GM12878 (cell line): Measurements from ENCODE around the gene CDC42SE1. TPM values are rescaled to one million over a fixed set of nuclear protein-coding genes. Genes with fewer than 3 reads are reported as not detected.

Experiments
- ATAC-seq: fragments of 200-7000 bp; cut with Tn5 transposase; 3 replicates; pipeline ENCODE4 v1.9.1; 2020; ENCODE audit warnings: mild to moderate bottlenecking, moderate library complexity
- BruUV-seq: library from RNA; stranded (reverse); fragments of 400-500 nt; replicated peaks from 2 replicates; lab custom pipeline; 2021; lab: Mats Ljungman, UMichigan
- CTCF ChIA-PET: fragments of 300-600 bp; sonication (Branson Sonifier 250); formaldehyde crosslinking; extraction: SDS; loops from one replicate; lab custom pipeline; 2021; ENCODE audit warnings: inconsistent platforms; lab: Yijun Ruan, JAX
- POLR2A ChIA-PET: fragments of 350-600 bp; formaldehyde crosslinking; extraction: SDS; loops from one replicate; lab custom pipeline; 2021; ENCODE audit warnings: inconsistent platforms; lab: Charles Lee
- RAD21 ChIA-PET: fragments of 300-600 bp; sonication (Branson Sonifier 250); formaldehyde crosslinking; loops from one replicate; lab custom pipeline; 2023; ENCODE audit warnings: antibody characterized with exemption; ENCODE audit not compliant: unreplicated experiment; lab: Charles Lee
- SMC1A ChIA-PET: fragments of 300-600 bp; sonication (Branson Sonifier 250); formaldehyde crosslinking; loops from one replicate; lab custom pipeline; 2023; ENCODE audit not compliant: unreplicated experiment, uncharacterized antibody; lab: Charles Lee
- DNase-seq: peaks from one replicate; pipeline ENCODE4 v3.0.0-alpha.2; 2011; ENCODE audit warnings: low read depth, low spot score
- FAIRE-seq: peaks from 3 replicates; lab custom pipeline; 2011; peaks lifted over from hg19 to GRCh38; lab: Jason Lieb, UNC
- H2AFZ ChIP-seq: 2 replicates; pipeline ENCODE4 v1.6.0; 2011; ENCODE audit warnings: low read depth, low read length, control low read depth; ENCODE audit not compliant: control insufficient read depth
- H3K27ac ChIP-seq: 2 replicates; pipeline ENCODE4 v1.5.1; 2011; ENCODE audit warnings: control low read depth; ENCODE audit not compliant: control insufficient read depth, insufficient read depth
- H3K27me3 ChIP-seq, 2 experiments: replicated peaks in 1 of 2; 2 replicates each; pipeline versions ENCODE4 v1.6.0 to v1.6.1; 2011; ENCODE audit warnings: low read length in 1 of 2; ENCODE audit not compliant: control insufficient read depth in 2 of 2, insufficient read depth in 2 of 2
- H3K36me3 ChIP-seq, 2 experiments: 2 replicates each; pipeline ENCODE4 v1.5.1; 2011; ENCODE audit warnings: low read length in 1 of 2; ENCODE audit not compliant: control insufficient read depth in 2 of 2, insufficient read depth in 2 of 2
- H3K4me1 ChIP-seq: 2 replicates; pipeline ENCODE4 v1.6.1; 2011; ENCODE audit warnings: mild to moderate bottlenecking, low read length, moderate library complexity, mixed read lengths; ENCODE audit not compliant: control insufficient read depth, insufficient read depth
- H3K4me2 ChIP-seq: 2 replicates; pipeline ENCODE4 v1.6.0; 2011; ENCODE audit warnings: control low read depth; ENCODE audit not compliant: control insufficient read depth, insufficient read depth
- H3K4me3 ChIP-seq: fragments of 200-600 bp; sonication (generic); 2 replicates; pipeline ENCODE4 v1.5.1; 2016
- H3K79me2 ChIP-seq: 2 replicates; pipeline ENCODE4 v1.6.0; 2011; ENCODE audit warnings: low read length; ENCODE audit not compliant: control insufficient read depth, insufficient read depth
- H3K9ac ChIP-seq: 2 replicates; pipeline ENCODE4 v1.8.0; 2011; ENCODE audit warnings: low read length, control low read depth, mixed read lengths; ENCODE audit not compliant: control insufficient read depth, insufficient read depth
- H3K9me3 ChIP-seq: replicated peaks from 3 replicates; pipeline ENCODE4 v1.5.1; 2011; ENCODE audit warnings: mild to moderate bottlenecking, low read length; ENCODE audit not compliant: control insufficient read depth, insufficient read depth
- H4K20me1 ChIP-seq: 2 replicates; pipeline ENCODE4 v1.6.0; 2011; ENCODE audit not compliant: control insufficient read depth, insufficient read depth
- BMI1 ChIP-seq: fragments of 450-650 bp; IDR thresholded peaks from 2 replicates; pipeline ENCODE4 v1.6.1; 2016; ENCODE audit warnings: mild to moderate bottlenecking, moderate library complexity, borderline replicate concordance
- DPF2 ChIP-seq: fragments of 450-650 bp; IDR thresholded peaks from 2 replicates; pipeline ENCODE4 v1.6.1; 2017; ENCODE audit warnings: mild to moderate bottlenecking
- FOXM1 ChIP-seq: IDR thresholded peaks from 2 replicates; pipeline ENCODE4 v1.6.1; 2012; ENCODE audit warnings: low read depth, mild to moderate bottlenecking, inconsistent platforms, low read length, moderate library complexity
- LARP7 ChIP-seq: fragments of 450-650 bp; IDR thresholded peaks from 2 replicates; pipeline ENCODE4 v1.6.1; 2017; ENCODE audit warnings: mild to moderate bottlenecking
- MYB ChIP-seq: fragments of 150-350 bp; IDR thresholded peaks from 2 replicates; pipeline ENCODE4 v1.6.1; 2014; ENCODE audit warnings: mild to moderate bottlenecking, low read depth, low read length, borderline replicate concordance
- SREBF2 ChIP-seq: IDR thresholded peaks from 2 replicates; pipeline ENCODE4 v1.6.1; 2012; ENCODE audit warnings: mild to moderate bottlenecking, low read length
- SRF ChIP-seq, 2 experiments: IDR thresholded peaks; 2 replicates each; pipeline ENCODE4 v1.6.1; 2011; ENCODE audit warnings: low read depth in 2 of 2, low read length in 2 of 2, mild to moderate bottlenecking in 1 of 2, moderate library complexity in 1 of 2
- TCF3 ChIP-seq: IDR thresholded peaks from 2 replicates; pipeline ENCODE4 v1.6.1; 2012; ENCODE audit warnings: low read depth, mild to moderate bottlenecking, low read length, borderline replicate concordance; ENCODE audit not compliant: insufficient read depth
- ZNF622 ChIP-seq: fragments of 450-650 bp; IDR thresholded peaks from 2 replicates; pipeline ENCODE4 v1.6.1; 2017; ENCODE audit warnings: mild to moderate bottlenecking, inconsistent platforms
- ZSCAN29 ChIP-seq: fragments of 450-650 bp; IDR thresholded peaks from 2 replicates; pipeline ENCODE4 v1.6.1; 2017; ENCODE audit warnings: mild to moderate bottlenecking, moderate library complexity
- WGBS: methylation state at CpG from one replicate; pipeline ENCODE4 v1.1.6; 2016; ENCODE audit warnings: low lambda C conversion rate; ENCODE audit not compliant: insufficient replicate concordance, insufficient coverage; ENCODE audit errors: missing lambda C conversion rate; 5-methylcytosine and 5-hydroxymethylcytosine counted together
- in situ Hi-C: fragments of 300-500 bp; cut with MboI; formaldehyde crosslinking; loops from 9 replicates; pipeline ENCODE4 v1.14.3; 2018; ENCODE audit warnings: mixed read lengths
- intact Hi-C: fragments of 100-400 bp; cut with micrococcal nuclease; formaldehyde crosslinking; loops from one replicate; pipeline ENCODE4 v1.14.2; 2022; ENCODE audit not compliant: unreplicated experiment
- polyA plus RNA-seq, 11 experiments: library from polyadenylated mRNA; depleted of rRNA in 4 of 11; unstranded in 6 of 11; stranded (reverse) in 5 of 11; fragments of >200 nt; fragmentation: Nextera tagmentation in 4 of 11; fragmentation: Illumina TruSeq in 1 of 11; extraction: Ambion mirVana in 4 of 11; extraction: Trizol in 1 of 11; gene quantifications; 1 replicate in 1 of 11; 2 replicates in 10 of 11; pipeline versions ENCODE4 v1.2.1 to v1.2.3, GENCODE V29; 2011 to 2016; ENCODE audit warnings: inconsistent platforms in 2 of 11, missing spikeins in 2 of 11, low read depth in 1 of 11
- total RNA-seq, 4 experiments: library from RNA; depleted of rRNA in 3 of 4; stranded (reverse); fragments of >200 nt in 3 of 4; fragmentation: Illumina TruSeq in 1 of 4; extraction: Trizol in 1 of 4; gene quantifications; 2 replicates each; pipeline versions ENCODE4 v1.2.1 to v1.2.3, GENCODE V29; 2013 to 2021
- TF ChIP-seq, protein P1 (sequence below): fragments of 450-650 bp; IDR thresholded peaks from 2 replicates; pipeline ENCODE4 v1.6.1; 2018; ENCODE audit warnings: borderline replicate concordance, mild to moderate bottlenecking; ENCODE audit not compliant: partially characterized antibody
- TF ChIP-seq, protein P2 (sequence below): fragments of 450-650 bp; IDR thresholded peaks from 2 replicates; pipeline ENCODE4 v1.6.1; 2017; ENCODE audit warnings: mild to moderate bottlenecking, moderate library complexity
- TF ChIP-seq, protein P3 (sequence below): IDR thresholded peaks from 2 replicates; pipeline ENCODE4 v1.6.1; 2011; ENCODE audit warnings: borderline replicate concordance, low read depth, mild to moderate bottlenecking, moderate library complexity, mixed read lengths, low read length; ENCODE audit not compliant: insufficient read depth; ENCODE audit errors: extremely low read length

CDC42SE1 gene
- total and polyA plus RNA-seq, 10 of the 15 experiments (the other 5 are each of a cell fraction or from before 2014, with no cell fraction given) = 35.7 to 112 (median 74.3) TPM

DNA sequence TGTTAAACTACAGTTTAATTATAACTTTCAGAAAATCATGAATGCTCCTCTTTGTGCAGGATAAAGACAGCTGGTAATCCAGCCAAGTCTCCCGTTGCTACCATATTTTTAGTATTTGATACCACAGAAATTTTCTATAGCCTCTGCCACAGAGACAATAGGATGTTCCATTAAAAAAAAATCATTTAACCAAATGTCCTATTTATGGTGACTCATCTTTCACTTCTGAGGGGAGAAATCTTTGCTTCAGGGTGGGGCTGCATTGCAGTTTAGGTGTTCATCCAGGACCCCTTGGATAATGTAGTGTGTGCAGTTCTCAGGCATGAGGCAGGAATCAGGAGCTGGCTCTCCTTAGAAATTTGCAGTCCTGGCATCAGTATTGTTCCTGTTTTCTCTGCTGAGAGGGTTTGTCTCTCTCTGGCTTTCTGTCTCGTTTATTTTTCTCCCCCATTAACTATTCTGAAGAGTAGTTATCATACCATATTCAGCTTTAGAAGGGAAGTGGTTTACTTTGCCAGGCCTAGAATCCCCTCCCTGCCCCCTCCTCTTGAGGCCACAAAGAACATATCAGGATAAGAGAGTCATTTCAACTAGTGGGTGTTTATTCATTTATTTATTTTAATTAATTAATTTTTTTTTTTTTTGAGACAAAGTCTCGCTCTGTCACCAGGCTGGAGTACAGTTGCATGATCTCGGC, 48.1 kb downstream of the CDC42SE1 start:
- Histone ChIP-seq H3K27ac (no peak overlapping the region), H3K4me1 (peaks cover 7% of the 10 kb centered on the region), H3K9me3 (no peaks in the 10 kb centered on the region), H3K4me2 (no peak overlapping the region), H3K9ac (no peak overlapping the region), H3K79me2 (peaks cover 11% of the 10 kb centered on the region), H3K4me3 (no peak overlapping the region), H3K27me3 (no peaks in the 10 kb centered on the region), H2AFZ (no peak overlapping the region), H4K20me1 (no peaks in the 10 kb centered on the region), H3K36me3 (no peaks in the 10 kb centered on the region)
- ChIA-PET CTCF (interaction anchor here (1.2 to 1.9 kb wide), 2 partner anchors 13 to 77 kb away, joined by 3 to 7 read pairs; no protein-coding TSS in a partner anchor), RAD21 (no interaction called here), POLR2A (interaction anchor here (0.6 to 1.3 kb wide), 2 partner anchors 47 to 87 kb away, joined by 4 to 5 read pairs; no protein-coding TSS in a partner anchor), SMC1A (no interaction called here)
- in situ Hi-C loops (no loop called here), intact Hi-C loops (no loop called here)
- BruUV-seq = no TSS peak
- FAIRE-seq = no peak
- ATAC-seq = no peak
- WGBS = 73% methylated on average over 4 of the region's 4 CpGs
- TF ChIP-seq SREBF2 (no peak), LARP7 (no peak), BMI1 (no peak), MYB (no peak), SRF (IDR thresholded peaks at IDR 0.05; ENCODE audit: low read depth in 2 of 2, low read length in 2 of 2) (no peak), TCF3 (no peak), ZNF622 (no peak), ZSCAN29 (no peak), FOXM1 (no peak), DPF2 (no peak)
- TF ChIP-seq, protein P1, sequence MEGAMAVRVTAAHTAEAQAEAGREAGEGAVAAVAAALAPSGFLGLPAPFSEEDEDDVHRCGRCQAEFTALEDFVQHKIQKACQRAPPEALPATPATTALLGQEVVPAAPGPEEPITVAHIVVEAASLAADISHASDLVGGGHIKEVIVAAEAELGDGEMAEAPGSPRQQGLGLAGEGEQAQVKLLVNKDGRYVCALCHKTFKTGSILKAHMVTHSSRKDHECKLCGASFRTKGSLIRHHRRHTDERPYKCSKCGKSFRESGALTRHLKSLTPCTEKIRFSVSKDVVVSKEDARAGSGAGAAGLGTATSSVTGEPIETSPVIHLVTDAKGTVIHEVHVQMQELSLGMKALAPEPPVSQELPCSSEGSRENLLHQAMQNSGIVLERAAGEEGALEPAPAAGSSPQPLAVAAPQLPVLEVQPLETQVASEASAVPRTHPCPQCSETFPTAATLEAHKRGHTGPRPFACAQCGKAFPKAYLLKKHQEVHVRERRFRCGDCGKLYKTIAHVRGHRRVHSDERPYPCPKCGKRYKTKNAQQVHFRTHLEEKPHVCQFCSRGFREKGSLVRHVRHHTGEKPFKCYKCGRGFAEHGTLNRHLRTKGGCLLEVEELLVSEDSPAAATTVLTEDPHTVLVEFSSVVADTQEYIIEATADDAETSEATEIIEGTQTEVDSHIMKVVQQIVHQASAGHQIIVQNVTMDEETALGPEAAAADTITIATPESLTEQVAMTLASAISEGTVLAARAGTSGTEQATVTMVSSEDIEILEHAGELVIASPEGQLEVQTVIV = no peak
- TF ChIP-seq, protein P2, sequence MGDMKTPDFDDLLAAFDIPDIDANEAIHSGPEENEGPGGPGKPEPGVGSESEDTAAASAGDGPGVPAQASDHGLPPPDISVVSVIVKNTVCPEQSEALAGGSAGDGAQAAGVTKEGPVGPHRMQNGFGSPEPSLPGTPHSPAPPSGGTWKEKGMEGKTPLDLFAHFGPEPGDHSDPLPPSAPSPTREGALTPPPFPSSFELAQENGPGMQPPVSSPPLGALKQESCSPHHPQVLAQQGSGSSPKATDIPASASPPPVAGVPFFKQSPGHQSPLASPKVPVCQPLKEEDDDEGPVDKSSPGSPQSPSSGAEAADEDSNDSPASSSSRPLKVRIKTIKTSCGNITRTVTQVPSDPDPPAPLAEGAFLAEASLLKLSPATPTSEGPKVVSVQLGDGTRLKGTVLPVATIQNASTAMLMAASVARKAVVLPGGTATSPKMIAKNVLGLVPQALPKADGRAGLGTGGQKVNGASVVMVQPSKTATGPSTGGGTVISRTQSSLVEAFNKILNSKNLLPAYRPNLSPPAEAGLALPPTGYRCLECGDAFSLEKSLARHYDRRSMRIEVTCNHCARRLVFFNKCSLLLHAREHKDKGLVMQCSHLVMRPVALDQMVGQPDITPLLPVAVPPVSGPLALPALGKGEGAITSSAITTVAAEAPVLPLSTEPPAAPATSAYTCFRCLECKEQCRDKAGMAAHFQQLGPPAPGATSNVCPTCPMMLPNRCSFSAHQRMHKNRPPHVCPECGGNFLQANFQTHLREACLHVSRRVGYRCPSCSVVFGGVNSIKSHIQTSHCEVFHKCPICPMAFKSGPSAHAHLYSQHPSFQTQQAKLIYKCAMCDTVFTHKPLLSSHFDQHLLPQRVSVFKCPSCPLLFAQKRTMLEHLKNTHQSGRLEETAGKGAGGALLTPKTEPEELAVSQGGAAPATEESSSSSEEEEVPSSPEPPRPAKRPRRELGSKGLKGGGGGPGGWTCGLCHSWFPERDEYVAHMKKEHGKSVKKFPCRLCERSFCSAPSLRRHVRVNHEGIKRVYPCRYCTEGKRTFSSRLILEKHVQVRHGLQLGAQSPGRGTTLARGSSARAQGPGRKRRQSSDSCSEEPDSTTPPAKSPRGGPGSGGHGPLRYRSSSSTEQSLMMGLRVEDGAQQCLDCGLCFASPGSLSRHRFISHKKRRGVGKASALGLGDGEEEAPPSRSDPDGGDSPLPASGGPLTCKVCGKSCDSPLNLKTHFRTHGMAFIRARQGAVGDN = no peak
- TF ChIP-seq, protein P3, sequence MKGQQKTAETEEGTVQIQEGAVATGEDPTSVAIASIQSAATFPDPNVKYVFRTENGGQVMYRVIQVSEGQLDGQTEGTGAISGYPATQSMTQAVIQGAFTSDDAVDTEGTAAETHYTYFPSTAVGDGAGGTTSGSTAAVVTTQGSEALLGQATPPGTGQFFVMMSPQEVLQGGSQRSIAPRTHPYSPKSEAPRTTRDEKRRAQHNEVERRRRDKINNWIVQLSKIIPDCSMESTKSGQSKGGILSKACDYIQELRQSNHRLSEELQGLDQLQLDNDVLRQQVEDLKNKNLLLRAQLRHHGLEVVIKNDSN = no peak
- DNase-seq = no peak
